HL-60/S4 treated with phorbol 12-myristate 13-acetate at 8.2 ng/mL for 4 days and 3 days (cell line): Measurements from ENCODE around the gene GRK4.
"Not testable (repeated sequence)": the region's sequence is repeated elsewhere in the genome, so short reads cannot be mapped to it uniquely, and the experiment has no call there.

Experiments
- in situ Hi-C: fragments of 300-500 bp; cut with MboI; formaldehyde crosslinking; loops from 2 replicates; pipeline ENCODE4 v1.15.0; 2022; ENCODE audit warnings: low sequenced_read_pairs

The GRK4 gene

DNA sequence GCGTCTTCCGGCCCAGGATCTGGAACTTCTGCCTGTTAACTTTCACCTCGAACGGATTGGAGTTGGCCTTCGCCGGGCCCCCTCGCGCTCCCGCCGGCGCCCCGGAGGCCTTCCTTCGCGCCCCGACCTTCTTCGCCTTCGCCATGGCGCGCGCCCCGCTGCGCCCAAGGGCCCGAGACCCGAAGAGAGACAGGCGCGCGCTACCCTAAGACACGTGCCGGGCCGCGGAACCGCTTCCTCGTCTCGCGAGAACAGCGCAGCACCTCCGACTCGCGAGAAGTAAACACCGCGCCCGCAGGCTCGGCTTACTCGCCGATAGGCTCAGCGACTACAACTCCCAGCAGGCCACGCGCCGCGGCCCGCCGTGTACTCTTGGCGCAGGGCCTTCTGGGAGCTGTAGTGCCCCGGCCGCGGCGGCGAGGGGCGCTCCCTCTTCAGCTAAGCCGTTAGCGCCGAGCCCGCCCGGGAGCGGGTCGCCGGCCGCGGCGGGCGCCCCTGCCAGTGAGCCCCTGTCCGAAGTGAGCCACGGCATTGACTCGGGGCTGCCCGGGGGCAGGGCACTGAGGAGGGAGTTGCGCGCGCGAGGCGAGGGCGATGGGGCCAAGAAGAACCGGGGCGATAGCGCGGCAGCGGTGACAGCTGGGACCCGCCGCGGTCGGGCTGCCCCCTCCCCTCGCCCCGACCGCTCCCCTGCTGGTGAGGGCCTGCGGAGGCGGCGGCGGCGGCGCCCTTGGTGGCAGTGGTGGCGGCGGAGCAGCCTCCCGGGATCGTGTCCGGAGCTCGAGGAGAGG, at the start of gene GRK4, which contains the start of gene NOP14:
GRK4 (plus strand) TSS at position 397 of the 791 bp plus-strand sequence. CDS start 500 bp downstream, outside the sequence.
NOP14 (minus strand) TSS at position 232 of the 791 bp plus-strand sequence; CDS start at position 145, 87 bp downstream.
- in situ Hi-C loops: no loop called here

DNA sequence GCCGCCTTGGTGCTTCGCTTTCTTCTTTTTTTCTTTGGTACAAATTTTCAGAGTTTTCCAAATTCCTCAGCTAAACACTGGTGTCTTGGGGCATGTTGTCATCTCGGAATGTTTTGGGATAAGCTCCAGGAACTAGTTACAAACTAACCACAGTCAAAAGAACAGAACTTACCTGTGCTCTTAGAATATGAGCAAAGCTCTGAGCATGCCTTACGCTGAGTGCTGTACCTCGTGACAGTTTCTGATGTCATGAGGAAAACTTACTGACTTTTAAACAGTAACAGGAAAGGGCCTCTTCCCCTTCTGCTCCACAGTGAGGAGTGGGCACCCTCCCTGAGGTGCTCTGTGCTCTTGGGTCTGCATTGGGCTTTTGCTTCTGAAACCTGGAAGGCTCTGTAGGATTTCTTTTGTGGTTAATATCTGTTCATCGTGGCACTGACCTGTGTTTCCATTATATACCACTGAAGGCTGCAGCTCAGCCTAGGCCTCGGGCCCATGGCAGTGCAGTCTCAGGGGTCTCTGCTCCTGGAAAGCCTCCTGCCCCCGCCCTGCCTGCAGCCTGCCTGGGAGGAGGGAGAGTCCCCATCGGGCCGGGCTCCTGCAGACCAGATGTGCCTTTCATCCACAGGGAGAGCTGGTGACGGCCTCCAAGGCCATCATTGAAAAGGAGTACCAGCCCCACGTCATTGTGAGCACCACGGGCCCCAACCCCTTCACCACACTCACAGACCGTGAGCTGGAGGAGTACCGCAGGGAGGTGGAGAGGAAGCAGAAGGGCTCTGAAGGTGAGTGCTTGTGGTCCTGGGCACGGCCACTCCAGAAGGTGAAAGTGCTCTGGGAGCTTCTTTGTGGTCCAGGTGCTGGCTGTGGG, 48.9 kb upstream of the GRK4 start:
- in situ Hi-C loops: no loop called here

DNA sequence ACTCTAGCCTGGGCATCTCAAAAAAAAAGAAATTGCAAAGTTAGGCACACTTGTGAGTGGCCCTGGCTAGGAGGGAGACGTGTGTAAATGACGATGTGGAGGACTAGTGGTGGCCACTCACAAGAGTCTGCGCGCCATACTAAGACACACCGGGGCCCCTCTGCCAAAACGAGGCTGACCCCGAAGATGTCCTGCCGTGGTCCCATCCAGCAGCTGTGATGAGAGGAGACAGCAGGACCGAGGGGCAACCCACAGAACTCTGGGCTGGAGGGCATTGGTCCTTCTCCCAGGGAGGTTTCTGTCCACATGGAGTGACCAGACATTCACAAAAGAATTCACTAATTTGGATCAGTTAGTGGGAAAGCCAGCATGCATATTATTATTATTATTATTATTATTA, 47.6 kb upstream of the GRK4 start:
- in situ Hi-C loops: no loop called here

DNA sequence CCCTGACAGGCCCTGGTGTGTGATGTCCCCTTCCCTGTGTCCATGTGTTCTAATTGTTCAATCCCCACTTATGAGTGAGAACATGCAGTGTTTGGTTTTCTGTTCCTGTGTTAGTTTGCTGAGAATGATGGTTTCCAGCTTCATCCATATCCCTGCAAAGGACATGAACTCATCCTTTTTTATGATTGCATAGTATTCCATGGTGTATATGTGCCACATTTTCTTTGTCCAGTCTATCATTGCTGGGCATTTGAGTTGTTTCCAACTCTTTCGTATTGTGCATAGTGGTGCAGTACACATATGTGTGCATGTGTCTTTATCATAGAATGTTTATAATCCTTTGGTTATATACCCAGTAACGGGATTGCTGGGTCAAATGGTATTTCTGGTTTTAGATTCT, 46.7 kb upstream of the GRK4 start:
- in situ Hi-C loops: not testable (repeated sequence)

DNA sequence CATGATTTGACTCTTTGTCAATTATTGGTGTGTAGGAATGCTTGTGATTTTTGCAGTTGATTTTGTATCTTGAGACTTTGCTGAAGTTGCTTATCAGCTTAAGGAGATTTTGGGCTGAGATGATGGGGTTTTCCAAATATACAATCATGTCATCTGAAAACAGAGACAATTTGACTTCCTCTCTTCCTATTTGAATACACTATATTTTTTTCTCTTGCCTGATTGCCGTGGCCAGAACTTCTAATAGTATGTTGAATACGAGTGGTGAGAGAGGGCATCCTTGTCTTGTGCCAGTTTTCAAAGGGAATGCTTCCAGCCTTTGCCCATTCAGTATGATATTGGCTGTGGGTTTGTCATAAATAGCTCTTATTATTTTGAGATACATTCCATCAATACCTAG, 45.1 kb upstream of the GRK4 start:
- in situ Hi-C loops: not testable (repeated sequence)

DNA sequence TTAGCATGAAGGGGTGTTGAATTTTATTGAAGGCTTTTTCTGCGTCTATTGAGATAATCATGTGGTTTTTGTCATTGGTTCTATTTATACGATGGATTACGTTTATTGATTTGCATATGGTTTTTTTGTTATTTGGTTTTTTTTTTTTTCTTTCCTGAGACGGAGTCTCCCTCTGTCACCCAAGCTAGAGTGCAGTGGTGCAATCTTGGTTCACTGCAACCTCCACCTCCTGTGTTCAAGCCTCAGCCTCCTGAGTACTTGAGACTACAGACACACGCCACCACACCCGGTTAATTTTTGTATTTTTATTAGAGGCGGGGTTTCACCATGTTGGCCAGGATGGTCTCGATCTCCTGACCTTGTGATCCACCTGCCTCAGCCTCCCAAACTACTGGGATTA, 44.7 kb upstream of the GRK4 start:
- in situ Hi-C loops: not testable (repeated sequence)

DNA sequence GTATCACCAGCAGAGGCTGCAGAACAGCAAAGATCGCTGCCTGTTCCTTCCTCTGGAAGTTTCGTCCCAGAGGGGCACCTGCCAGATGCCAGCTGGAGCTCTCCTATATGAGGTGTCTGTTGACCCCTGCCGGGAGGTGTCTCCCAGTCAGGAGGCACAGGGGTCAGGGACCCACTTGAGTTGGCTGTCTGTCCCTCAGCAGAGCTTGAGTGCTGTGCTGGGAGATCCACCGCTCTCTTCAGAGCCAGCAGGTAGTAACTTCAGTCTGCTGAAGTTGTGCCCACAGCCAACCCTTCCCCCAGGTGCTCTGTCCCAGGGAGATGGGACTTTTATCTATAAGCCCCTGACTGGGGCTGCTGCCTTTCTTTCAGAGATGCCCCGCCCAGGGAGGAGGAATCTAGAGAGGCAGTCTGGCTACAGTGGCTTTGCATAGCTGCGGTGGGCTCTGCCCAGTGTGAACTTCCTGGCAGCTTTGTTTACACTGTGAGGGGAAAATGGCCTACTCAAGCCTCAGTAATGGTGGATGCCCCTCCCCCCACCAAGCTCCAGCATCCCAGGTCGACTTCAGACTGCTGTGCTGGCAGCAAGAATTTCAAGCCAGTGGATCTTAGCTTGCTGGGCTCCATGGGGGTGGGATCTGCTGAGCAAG, 40.8 kb upstream of the GRK4 start:
- in situ Hi-C loops: not testable (repeated sequence)

DNA sequence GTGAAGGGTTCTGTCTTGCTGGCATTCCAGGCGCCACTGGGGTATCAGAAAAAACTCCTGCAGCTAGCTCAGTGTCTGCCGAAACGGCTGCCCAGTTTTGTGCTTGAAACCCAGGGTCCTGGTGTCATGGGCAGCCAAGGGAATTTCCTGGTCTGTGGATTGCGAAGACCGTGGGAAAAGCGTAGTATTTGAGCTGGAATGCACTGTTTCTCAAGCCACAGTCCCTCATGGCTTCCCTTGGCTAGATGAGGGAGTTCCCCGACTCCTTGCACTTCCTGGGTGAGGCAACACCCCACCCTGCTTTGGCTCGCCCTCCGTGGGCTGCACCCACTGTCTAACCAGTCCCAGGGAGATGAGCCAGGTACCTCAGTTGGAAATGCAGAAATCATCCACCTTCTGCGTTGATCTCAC, 40.2 kb upstream of the GRK4 start:
- in situ Hi-C loops: no loop called here

DNA sequence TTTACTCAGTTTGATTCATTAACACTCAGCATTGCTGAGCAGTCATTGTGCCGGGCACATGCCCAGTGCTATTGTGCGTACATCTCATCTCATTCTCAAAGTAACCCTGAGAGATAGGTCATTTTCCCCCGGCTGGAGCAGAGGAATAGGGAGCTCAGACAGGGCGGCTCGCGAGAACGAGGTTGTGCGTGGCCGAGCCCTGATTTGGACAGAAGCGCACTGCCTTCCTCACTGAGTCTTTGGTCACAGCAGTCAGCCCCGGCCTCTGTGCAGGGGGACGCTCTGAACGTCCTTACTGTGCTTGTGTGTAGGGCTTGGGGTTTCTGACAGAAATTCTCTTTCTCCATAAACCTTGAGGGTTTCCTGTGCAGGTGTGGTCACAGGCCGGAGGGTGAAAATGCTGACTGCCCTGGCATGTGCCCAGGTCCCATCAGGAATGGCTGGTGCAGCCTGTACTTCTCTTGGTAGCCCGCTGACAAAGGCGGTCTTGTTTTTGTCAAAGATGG, 39.6 kb upstream of the GRK4 start:
- in situ Hi-C loops: no loop called here

DNA sequence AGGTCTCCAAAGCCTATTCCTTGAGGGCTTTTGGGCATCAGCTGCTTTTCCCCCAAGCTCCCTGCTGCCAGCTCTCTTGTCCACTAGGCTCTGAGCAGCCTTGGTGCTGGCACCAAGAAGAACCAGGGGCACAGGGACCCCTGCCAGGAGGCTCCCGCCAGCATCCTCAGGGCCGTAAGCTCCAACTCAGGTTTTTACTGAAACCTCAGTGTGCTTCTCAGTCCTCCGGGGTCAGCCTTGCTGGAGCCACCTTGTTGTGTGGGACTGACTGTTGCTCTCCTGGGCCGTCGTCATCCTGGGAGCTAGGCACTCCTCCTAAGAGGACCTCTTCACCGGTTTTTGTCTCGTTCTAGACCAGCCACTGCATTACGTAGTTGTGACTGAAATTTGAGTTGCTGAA, 39.1 kb upstream of the GRK4 start:
- in situ Hi-C loops: no loop called here

DNA sequence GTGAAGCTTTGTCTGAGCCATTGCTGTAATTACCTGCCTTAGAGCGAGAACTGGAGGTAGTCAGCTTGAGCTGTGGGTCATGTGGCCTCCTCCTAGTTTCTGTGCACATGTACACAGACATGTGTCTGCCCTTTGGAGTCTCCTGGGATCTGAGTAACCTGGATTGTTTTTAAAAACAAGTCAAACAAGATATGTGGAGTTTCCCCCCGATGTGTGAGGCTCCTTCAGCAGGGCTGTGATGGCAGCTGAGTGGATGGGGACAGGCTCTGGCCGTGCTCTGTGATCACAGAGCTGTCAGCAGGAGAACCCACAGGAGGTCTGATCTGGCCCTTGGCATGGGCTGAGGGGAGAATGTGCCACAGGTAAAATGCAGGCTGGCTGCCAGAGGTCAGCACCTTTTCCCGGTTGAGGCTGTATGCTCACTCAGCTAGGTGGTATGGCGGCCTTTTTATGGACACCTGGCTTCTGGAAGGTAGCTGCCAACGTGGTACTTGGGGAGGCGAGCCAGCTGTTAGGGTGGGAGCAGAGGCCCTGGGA, 38.5 kb upstream of the GRK4 start:
- in situ Hi-C loops: no loop called here

DNA sequence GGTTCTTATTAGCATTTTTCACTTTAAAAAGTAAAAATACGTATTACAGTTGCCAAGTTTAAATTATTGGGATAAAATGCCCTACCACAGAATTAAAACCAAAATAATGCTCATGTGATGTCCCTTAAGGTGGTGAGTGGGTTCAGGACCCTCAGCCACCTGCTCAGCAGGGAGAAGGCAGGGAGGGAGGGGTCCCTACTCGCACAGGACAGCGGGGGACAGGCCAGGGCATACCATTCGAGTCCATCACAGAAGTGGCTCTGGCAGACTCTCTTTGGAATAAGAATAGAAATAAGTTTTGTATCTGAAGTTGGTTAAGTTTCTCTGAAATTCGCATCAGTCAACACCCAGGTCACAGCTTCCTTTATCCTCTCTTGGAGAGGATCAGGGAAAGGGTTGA, 37.9 kb upstream of the GRK4 start:
- in situ Hi-C loops: no loop called here

DNA sequence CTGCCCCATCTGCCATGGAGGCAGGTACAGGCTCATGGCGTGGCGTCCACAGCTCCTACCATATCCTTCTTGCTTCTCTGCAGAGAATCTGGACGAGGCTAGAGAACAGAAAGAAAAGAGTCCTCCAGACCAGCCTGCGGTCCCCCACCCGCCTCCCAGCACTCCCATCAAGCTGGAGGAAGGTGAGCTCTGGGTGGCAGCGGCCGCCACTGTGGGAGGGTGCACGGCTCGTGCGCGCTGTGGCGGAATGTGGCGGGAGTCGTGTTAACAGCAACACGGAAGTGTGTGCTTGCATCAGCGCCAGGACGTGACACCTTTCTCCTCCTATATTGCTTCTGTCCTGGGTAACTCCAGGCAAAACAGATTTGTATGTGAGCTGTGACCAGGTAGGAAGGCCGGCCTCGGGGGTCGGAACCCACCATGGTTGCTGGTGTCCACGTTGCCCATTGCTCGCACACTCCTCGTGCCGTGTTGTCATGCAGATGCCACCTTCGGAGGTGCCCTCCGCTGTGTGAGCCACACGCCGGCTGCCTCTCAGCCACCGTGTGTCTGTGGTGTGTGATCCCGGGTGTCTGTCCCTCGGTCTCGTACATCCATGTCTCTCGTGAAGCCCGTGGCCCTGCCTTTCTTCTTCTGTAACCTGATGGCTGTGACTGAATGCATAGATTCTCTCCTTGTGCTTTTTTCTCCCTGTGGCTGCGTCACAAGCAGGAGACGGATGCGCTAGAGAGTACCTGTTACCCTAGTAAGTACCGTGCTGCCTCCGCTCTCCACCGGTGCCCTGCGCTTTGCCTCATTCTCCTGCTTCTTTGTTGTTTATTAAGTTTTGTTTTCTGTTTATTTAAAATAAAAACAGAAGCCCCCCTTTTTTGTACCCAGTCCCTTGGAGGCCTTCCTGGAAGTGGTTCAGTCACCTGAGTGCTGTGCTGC, 37.2 kb upstream of the GRK4 start:
- in situ Hi-C loops: no loop called here

DNA sequence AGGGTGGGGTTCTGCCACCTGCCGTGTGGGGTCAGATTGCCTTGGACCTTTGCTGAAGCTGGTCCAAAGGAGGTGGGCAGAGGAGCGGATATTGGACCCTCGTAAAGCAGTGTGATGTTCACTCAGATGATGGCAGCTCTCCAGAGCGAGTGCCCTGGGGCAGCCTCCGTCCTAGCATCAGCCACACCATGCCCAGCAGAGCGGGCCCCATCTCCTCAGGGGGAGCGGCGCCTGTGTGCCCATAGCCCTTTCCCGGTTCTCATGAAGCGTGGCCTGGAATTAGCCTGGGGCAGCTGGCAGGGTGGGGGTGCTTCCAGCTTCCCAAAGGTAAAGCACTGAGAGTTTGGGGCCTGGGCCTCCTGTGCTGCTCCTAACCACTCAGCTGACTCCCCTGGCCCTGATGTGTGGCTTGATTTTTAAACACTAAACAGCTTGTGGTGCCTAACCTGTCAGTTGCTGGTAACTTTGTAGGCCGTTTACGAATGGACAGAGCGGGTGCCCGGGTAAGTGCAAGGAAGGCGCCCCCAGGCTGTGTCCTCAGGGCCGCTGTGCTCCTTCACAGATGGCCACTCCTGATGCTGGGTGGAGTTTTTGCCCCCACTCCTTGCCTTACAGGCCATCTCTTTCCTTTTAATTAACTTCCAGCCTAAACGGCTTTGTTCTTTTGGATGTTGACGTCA, 36.2 kb upstream of the GRK4 start:
- in situ Hi-C loops: no loop called here

DNA sequence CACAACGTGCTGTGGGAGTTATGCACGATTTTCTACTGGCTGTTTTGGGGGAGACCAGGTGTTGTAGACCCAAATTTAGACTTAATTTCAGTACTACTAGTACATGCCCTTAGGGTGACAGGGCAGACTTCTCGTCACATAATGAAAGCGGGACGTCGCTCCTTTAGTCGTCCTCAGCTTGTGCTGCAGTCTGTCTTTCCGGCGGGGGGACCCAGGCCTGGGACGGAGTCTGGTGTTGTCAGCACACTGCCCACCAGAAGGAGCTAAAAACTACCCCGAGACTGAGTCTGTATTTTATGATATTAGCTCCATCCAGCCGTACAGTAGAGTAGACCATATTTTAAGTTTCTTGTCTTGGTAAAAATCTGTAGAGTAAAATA, 35.7 kb upstream of the GRK4 start:
- in situ Hi-C loops: no loop called here

DNA sequence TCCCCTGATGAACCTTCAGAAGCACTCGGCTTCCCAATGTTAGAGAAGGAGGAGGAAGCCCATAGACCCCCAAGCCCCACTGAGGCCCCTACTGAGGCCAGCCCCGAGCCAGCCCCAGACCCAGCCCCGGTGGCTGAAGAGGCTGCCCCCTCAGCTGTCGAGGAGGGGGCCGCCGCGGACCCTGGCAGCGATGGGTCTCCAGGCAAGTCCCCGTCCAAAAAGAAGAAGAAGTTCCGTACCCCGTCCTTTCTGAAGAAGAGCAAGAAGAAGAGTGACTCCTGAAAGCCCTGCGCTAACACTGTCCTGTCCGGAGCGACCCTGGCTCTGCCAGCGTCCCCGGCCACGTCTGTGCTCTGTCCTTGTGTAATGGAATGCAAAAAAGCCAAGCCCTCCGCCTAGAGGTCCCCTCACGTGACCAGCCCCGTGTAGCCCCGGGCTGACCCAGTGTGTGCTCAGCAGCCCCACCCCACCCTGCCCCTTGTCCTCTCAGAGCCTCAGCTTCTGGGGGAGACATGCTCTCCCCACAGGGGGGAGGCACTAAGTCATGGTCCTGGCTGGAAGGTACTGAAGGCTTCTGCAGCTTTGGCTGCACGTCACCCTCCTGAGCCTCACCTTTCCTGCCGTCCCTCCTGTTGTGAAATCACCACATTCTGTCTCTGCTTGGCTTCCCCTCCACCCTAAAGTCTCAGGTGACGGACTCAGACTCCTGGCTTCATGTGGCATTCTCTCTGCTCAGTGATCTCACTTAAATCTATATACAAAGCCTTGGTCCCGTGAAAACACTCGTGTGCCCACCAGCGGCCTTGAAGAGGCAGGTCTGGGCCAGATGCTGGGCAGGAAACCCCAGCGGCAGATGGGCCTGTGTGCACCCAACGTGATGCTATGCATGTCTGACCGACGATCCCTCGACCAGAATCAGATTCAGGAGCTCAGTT, 34.9 kb upstream of the GRK4 start:
- in situ Hi-C loops: no loop called here

DNA sequence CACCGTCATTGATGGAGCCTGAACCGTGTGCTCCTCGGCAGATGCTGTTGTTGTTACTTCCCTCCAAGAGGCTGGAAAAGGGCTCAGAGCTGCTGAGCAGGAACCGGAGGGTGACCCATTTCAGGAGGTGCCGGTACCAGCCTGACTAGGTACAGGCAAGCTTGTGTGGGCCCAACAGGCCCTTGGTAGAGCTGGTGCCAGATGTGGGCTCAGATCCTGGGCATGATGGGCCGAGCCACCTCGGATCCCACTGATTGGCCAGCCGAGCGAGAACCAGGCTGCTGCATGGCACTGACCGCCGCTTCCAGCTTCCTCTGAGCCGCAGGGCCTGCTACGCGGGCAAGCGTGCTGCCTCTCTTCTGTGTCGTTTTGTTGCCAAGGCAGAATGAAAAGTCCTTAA, 33.9 kb upstream of the GRK4 start:
- in situ Hi-C loops: no loop called here

DNA sequence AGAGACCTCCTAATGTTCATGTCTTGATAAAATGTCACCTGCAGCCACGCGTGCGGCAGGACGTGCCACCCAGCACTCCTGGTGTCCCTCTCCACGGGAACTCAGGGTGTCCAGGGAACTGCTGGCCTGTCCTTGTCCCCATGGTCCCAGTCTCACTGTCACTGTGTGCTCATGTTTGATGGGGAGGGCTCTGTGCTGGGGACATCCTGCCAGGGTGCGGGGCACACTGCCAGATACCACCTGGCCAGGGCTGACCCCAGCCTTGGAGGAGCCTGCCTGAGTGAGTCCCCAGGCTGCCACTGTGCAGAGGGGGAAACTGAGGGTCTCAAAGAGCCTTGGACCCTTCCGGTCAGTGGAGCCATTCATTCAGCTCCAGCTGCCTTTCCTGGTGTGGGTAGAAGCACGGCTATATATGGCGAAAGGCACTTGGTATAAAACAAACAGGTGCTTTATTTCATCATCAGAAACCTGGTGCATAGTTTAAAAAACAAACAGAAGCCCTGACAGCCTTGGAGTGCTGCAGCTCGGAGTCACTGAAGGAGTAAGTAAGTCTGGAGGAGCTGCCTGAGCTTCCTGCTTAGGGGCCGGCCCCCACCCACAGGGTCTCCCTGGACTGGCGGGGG, 33.1 kb upstream of the GRK4 start:
- in situ Hi-C loops: loop anchor here (10.0 kb wide), 1 partner anchor 165 kb away; no protein-coding TSS in a partner anchor
